Stimulated activated CD8-positive, alpha-beta memory T cell treated with anti-CD3 and anti-CD28 coated beads, Interleukin-2, amount 100 ng/mL, for 48 hours (primary cell): ENCODE measurements around the gene STK32B.
"Not testable (repeated sequence)": the region's sequence is repeated elsewhere in the genome, so short reads cannot be mapped to it uniquely, and the experiment has no call there.

Source experiments
- DNase-seq, 2 donors: peaks; one replicate each; pipeline ENCODE4 v3.0.0-alpha.2; 2020; ENCODE audit warnings: low read depth in 2 of 2

STK32B gene

DNA sequence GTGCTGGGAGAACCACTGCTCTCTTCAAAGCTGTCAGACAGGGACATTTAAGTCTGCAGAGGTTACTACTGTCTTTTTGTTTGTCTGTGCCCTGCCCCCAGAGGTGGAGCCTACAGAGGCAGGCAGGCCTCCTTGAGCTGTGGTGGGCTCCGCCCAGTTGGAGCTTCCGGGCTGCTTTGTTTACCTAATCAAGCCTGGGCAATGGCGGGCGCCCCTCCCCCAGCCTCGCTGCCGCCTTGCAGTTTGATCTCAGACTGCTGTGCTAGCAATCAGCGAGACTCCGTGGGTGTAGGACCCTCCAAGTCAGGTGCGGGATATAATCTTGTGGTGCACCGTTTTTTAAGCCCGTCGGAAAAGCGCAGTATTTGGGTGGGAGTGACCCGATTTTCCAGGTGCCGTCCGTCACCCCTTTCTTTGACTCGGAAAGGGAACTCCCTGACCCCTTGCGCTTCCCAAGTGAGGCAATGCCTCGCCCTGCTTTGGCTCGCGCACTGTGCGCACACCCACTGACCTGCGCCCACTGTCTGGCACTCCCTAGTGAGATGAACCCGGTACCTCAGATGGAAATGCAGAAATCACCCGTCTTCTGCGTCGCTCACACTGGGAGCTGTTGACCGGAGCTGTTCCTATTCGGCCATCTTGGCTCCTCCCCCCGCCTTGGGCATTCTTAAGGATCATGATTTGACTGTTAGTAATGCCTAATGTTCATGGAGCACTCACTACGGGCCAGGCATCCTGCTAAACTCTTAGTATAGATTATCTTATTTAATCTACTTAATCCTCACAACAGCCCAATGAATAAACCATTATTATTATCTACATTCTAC is 392.9 kb downstream of the STK32B start:
- DNase-seq, result not testable (repeated sequence)

- no peak for DNase-seq
Measured at GRCh38 chr4:5444918-5445517, 393.7 kb downstream of the STK32B start.

GRCh38 chr4:5446595-5447226 is 395.4 kb downstream of the STK32B start:
- no peak for DNase-seq

GRCh38 chr4:5447755-5448154 is 396.5 kb downstream of the STK32B start:
- no peak for DNase-seq

- DNase-seq, result no peak
Measured at GRCh38 chr4:5448221-5448620, 396.9 kb downstream of the STK32B start.

GRCh38 chr4:5451243-5451642 is 400.0 kb downstream of the STK32B start:
- DNase-seq, result no peak

GRCh38 chr4:5452156-5452555 is 400.9 kb downstream of the STK32B start:
- DNase-seq, result no peak

GRCh38 chr4:5455003-5455585 is 403.8 kb downstream of the STK32B start:
- no peak for DNase-seq

- DNase-seq, result no peak
Measured at GRCh38 chr4:5456296-5456845, 405.1 kb downstream of the STK32B start.

GRCh38 chr4:5458676-5459075 is 407.4 kb downstream of the STK32B start:
- no peak for DNase-seq

GRCh38 chr4:5459236-5459635 is 408.0 kb downstream of the STK32B start:
- no peak for DNase-seq

DNA sequence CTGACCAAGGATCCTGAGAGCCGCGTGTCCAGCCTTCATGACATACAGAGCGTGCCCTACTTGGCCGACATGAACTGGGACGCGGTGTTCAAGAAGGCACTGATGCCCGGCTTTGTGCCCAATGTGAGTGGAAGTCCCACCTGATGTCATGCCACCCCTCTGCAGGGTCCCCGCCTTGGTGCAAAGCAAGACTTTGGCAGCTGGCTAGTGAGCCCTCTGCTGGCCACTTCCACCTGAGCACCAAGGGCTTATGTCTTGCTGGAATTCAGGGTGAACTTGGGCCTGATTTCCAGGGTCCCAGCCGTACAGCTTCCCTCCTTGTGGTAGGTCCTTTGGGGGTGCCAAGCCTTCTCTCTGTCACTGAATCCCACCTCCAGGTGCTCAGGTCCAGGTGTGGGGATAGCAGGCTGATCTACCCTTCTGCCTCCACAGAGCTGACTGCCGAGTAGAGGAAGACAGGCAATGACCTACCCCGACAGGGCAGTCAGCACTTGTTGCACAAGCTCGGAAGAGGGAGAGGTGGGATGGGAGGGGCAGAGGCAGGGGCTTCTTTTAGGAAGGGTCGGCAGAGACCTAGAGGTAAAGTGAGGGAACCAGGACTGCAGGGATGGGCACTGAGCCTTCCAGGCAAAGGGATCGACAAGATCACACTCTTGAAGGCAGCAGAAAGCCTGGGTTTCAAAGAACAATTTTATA is 409.0 kb downstream of the STK32B start:
- peak in 1 of 2 donors; percentile 2 for DNase-seq

GRCh38 chr4:5461477-5461876 is 410.2 kb downstream of the STK32B start:
- DNase-seq, result no peak

GRCh38 chr4:5462254-5462835 is 411.1 kb downstream of the STK32B start:
- DNase-seq, result no peak

- DNase-seq, result no peak
Measured at GRCh38 chr4:5462896-5463295, 411.6 kb downstream of the STK32B start.

DNA sequence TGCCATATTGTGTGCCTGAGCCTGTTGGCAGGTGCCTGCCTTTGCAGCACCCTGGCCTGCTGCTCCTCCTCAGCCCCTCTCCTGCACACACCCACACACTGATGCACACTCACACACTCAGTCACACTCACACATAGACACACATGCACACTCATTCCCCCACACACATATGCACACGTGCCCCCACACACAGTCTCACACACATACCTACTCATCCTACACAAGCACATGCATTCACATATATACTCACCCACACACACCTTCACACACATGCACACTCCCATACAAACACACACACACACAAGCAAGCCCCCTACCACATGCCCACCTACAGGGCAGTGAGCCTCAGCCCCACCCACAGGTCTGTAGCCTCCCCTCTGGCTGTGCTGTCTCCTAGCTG is 412.1 kb downstream of the STK32B start:
- no peak for DNase-seq

GRCh38 chr4:5463936-5464650 is 412.8 kb downstream of the STK32B start:
- DNase-seq, result no peak

DNA sequence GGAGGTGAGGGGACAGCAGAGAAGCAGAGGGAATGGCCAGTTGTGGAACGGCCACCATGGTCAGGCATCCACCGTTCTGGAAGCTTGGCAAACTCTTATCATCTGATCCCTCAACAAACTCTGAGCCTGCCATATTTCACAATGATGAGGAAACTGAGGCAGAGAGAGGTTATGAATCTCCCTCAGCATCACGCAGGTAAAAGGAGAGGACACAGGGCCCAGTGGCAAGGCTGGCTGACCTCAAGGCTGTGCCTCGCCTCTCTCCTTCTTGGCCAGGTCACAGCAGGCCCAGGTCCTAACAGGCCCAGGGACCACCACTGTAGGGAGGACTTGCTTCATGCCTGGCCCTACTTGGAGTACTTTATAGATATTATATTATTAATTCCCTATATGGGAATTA is 414.2 kb downstream of the STK32B start:
- DNase-seq, result no peak

DNA sequence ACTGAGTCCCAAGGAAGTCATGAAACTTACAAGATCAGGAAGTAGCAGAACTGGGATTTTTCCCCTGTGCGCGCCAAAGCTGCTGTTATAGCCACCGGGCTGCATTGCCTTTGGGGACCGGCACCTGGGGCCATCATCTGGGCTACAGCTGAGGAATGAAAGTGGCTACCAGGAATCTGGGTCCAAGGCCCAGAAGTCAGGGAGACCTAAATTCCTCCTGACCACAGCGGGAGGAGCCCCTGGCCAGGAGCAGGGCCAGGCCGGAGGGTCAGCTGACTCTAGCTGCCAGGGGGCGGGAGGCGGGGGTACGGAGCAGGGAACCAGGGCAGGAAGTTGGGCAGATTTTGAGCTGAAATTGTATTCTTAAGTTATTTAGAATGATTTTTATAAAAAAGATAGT is 414.7 kb downstream of the STK32B start:
- DNase-seq, result no peak

DNA sequence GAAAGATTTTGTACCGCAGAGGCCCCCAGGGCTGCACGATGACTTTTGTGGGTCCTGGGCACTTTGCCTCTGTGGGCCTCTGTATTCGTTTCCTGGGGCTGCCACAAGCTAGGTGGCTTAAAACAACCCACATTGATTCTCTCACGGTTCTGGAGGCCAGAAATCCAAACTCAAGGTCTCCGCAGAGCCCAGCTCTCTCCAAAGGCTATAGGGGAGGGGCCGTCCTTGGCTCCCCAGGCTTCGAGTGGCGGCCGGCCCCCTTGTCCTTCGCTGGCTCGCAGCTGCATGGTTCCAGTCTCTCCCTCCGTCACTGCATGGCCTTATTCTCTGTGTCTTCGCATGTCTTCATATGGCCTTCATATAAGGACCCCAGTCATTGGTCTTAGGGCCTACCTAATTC is 415.8 kb downstream of the STK32B start:
- no peak for DNase-seq
